DND-41 (cell line): ENCODE data around the gene SIRT7.

Source experiments
- ATAC-seq: fragments of 200-7000 bp; cut with Tn5 transposase; 3 replicates; pipeline ENCODE4 v1.9.1; 2021; ENCODE audit warnings: low read depth; ENCODE audit not compliant: insufficient read depth
- DNase-seq: peaks from one replicate; pipeline ENCODE4 v3.0.0-alpha.2; 2020
- H2AFZ ChIP-seq: 2 replicates; pipeline ENCODE4 v1.6.0; 2012; ENCODE audit warnings: low read depth, low read length
- H3K27ac ChIP-seq: 2 replicates; pipeline ENCODE4 v1.5.1; 2012; ENCODE audit warnings: low read length, inconsistent platforms
- H3K27me3 ChIP-seq: fragments of 200-600 bp; sonication (generic); 2 replicates; pipeline ENCODE4 v1.6.0; 2012; ENCODE audit warnings: low read length, mild to moderate bottlenecking, inconsistent platforms; ENCODE audit not compliant: insufficient read depth, poor library complexity
- H3K36me3 ChIP-seq: 2 replicates; pipeline ENCODE4 v1.5.1; 2012; ENCODE audit warnings: low read length, inconsistent platforms; ENCODE audit not compliant: insufficient read depth
- H3K4me1 ChIP-seq: 2 replicates; pipeline ENCODE4 v1.5.1; 2012; ENCODE audit warnings: mild to moderate bottlenecking, low read length; ENCODE audit not compliant: insufficient read depth
- H3K4me2 ChIP-seq: 2 replicates; pipeline ENCODE4 v1.6.0; 2012; ENCODE audit warnings: mild to moderate bottlenecking, moderate library complexity, low read length, inconsistent platforms; ENCODE audit not compliant: insufficient read depth
- H3K4me3 ChIP-seq, 2 experiments: fragments of 200-600 bp in 1 of 2; shearing (Covaris generic) in 1 of 2; 2 replicates each; pipeline ENCODE4 v1.5.1; 2012 to 2016; ENCODE audit warnings: inconsistent platforms in 2 of 2, low read length in 2 of 2, mild to moderate bottlenecking in 2 of 2, low read depth in 1 of 2, moderate library complexity in 1 of 2
- H3K79me2 ChIP-seq: 2 replicates; pipeline ENCODE4 v1.6.0; 2012; ENCODE audit warnings: low read length, inconsistent platforms; ENCODE audit not compliant: insufficient read depth
- H3K9ac ChIP-seq: 2 replicates; pipeline ENCODE4 v1.6.0; 2012; ENCODE audit warnings: low read depth, mild to moderate bottlenecking, inconsistent platforms, low read length, moderate library complexity
- H3K9me3 ChIP-seq: 2 replicates; pipeline ENCODE4 v1.5.1; 2012; ENCODE audit warnings: low read length, moderate library complexity, mild to moderate bottlenecking, inconsistent platforms; ENCODE audit not compliant: insufficient read depth, severe bottlenecking
- H4K20me1 ChIP-seq: 2 replicates; pipeline ENCODE4 v1.6.0; 2012; ENCODE audit warnings: low read length; ENCODE audit not compliant: insufficient read depth
- EZH2 ChIP-seq: IDR thresholded peaks from 3 replicates; pipeline ENCODE4 v1.6.1; 2012; ENCODE audit warnings: borderline replicate concordance, low read depth, mild to moderate bottlenecking, moderate library complexity, low read length, inconsistent platforms; ENCODE audit not compliant: severe bottlenecking
- TF ChIP-seq, protein P1 (sequence below): IDR thresholded peaks from 2 replicates; pipeline ENCODE4 v1.5.1; 2012; ENCODE audit warnings: borderline replicate concordance, low read length, moderate library complexity, mild to moderate bottlenecking; ENCODE audit not compliant: poor library complexity, severe bottlenecking; ENCODE audit errors: extremely low read depth

Gene SIRT7

GRCh38 chr17:81911277-81911961, 6.6 kb downstream of the SIRT7 start, which contains the start of gene PCYT2:
Gene PCYT2 (minus strand): TSS chr17:81911399. CDS start chr17:81911355, 44 bp downstream.
- H3K36me3 ChIP-seq = peaks cover 79% of the 10 kb centered on the region
- H3K4me1 ChIP-seq = peaks cover 32% of the 10 kb centered on the region
- H3K27ac ChIP-seq = peak within 1 kb of the TSS; percentile 67
- peaks cover 32% of the 10 kb centered on the region for H3K79me2 ChIP-seq
- no peaks in the 10 kb centered on the region for H3K27me3 ChIP-seq
- H4K20me1 ChIP-seq = peaks cover 70% of the 10 kb centered on the region
- peak; percentile 90 for DNase-seq
- TF ChIP-seq, protein P1, sequence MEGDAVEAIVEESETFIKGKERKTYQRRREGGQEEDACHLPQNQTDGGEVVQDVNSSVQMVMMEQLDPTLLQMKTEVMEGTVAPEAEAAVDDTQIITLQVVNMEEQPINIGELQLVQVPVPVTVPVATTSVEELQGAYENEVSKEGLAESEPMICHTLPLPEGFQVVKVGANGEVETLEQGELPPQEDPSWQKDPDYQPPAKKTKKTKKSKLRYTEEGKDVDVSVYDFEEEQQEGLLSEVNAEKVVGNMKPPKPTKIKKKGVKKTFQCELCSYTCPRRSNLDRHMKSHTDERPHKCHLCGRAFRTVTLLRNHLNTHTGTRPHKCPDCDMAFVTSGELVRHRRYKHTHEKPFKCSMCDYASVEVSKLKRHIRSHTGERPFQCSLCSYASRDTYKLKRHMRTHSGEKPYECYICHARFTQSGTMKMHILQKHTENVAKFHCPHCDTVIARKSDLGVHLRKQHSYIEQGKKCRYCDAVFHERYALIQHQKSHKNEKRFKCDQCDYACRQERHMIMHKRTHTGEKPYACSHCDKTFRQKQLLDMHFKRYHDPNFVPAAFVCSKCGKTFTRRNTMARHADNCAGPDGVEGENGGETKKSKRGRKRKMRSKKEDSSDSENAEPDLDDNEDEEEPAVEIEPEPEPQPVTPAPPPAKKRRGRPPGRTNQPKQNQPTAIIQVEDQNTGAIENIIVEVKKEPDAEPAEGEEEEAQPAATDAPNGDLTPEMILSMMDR = peak; percentile 37
- TF ChIP-seq EZH2 = no peak
- peak within 1 kb of the TSS; percentile 76 for H3K4me2 ChIP-seq
- H3K9ac ChIP-seq = peak within 1 kb of the TSS; percentile 70
- ATAC-seq = peak; percentile 88
- H3K9me3 ChIP-seq = no peaks in the 10 kb centered on the region
- H2AFZ ChIP-seq = peak within 1 kb of the TSS; percentile 60
- H3K4me3 ChIP-seq = peak within 1 kb of the TSS; percentile 45 to 95; a peak in 3 of 4 replicates

DNA sequence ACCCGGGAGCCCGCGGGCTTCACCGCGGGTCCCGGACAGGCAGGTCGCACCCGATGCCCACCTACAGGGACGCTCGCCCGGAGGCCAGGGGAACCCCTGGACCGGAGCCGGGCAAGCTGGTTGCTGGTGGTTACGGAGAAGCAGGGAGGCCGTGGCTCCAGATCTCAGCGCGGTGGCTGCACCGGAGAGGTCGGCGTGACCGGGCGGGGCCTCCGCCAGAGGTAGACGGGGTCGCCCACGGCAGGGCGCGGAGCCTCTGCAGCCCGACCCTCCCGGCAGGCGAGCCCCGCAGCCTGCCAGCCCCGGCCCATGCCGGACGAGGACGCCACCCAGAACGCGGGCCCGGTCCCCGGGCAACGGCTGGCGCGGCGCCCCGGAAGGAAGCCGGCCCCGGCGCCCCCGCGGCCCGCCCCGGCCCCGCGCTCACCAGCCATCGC, 7.1 kb downstream of the SIRT7 start:
- DNase-seq (no peak), ATAC-seq (no peak; the same call in 2 of the 3 replicates)
- H3K9me3 ChIP-seq = no peaks in the 10 kb centered on the region
- H3K79me2 ChIP-seq = peaks cover 27% of the 10 kb centered on the region
- no peaks in the 10 kb centered on the region for H3K27me3 ChIP-seq
- peak overlapping the region; percentile 45 to 95; a peak in 3 of 4 replicates for H3K4me3 ChIP-seq
- H2AFZ ChIP-seq = peak overlapping the region; percentile 60
- TF ChIP-seq, protein P1 = no peak
- no peak for TF ChIP-seq EZH2
- H3K4me1 ChIP-seq = peaks cover 27% of the 10 kb centered on the region
- H3K36me3 ChIP-seq = peaks cover 81% of the 10 kb centered on the region
- peak overlapping the region; percentile 70 for H3K9ac ChIP-seq
- H3K27ac ChIP-seq = peak overlapping the region; percentile 67; the same call in 1 of the 2 replicates
- peaks cover 66% of the 10 kb centered on the region for H4K20me1 ChIP-seq
- peak overlapping the region; percentile 76 for H3K4me2 ChIP-seq

DNA sequence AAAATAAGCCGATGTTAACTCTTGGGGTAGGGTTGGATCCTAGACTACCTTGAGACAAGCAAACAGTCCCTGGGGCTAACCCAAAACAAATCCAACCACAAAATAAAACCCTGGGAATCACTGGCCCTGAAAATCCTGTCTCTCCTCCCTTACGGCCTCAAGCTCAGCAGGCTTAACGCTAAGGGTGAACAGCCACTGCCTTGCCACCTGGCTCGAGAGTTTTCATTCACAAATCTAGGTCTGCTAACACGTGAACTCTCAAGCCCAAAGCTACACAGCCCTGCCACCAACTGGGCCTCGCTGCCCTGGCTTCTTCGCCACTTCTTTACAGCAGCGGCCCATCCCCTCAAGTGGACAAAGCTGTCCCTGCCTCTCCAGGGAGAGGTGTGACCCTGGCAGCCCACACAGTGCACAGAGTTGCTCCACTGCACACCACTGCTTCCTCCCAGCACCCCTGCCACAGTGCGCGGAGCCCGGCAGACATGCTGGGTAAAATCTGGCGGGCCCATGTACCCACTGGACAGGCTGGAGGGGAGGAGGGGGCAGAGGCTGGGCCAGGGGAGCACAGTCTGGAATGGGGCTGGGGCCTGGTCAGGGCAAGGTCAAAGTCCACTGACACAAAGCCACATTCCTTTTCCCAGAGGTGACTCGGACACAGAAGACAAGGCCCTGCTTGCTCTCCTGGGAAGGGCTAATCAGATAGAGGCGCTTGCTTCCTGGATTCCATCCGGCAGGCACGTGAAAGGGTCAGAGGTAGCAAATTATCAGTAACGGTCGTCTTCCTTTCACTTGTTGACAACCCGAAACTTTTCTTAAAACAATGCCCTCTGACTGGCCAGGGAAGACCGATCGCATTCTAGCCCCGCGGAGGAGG, 7.8 kb downstream of the SIRT7 start:
- H3K36me3 ChIP-seq = peaks cover 81% of the 10 kb centered on the region
- TF ChIP-seq EZH2 = no peak
- TF ChIP-seq, protein P1 = no peak
- peak overlapping the region; percentile 45 to 95; a peak in 3 of 4 replicates for H3K4me3 ChIP-seq
- peak overlapping the region; percentile 70 for H3K9ac ChIP-seq
- H3K27ac ChIP-seq = peak overlapping the region; percentile 67
- no peak for DNase-seq
- H3K9me3 ChIP-seq = no peaks in the 10 kb centered on the region
- H3K79me2 ChIP-seq = peaks cover 21% of the 10 kb centered on the region
- ATAC-seq = no peak
- H3K4me2 ChIP-seq = peak overlapping the region; percentile 76
- H2AFZ ChIP-seq = peak overlapping the region; percentile 60; the same call in 1 of the 2 replicates
- H3K4me1 ChIP-seq = peaks cover 25% of the 10 kb centered on the region
- peaks cover 61% of the 10 kb centered on the region for H4K20me1 ChIP-seq
- no peaks in the 10 kb centered on the region for H3K27me3 ChIP-seq
